A673 (cell line): Measurements from ENCODE around the gene CCSAP. TPM values are rescaled to one million over a fixed set of nuclear protein-coding genes. Genes with fewer than 3 reads are reported as not detected.

Experiments
- BruUV-seq: library from RNA; stranded (reverse); fragments of 400-500 nt; replicated peaks from 2 replicates; lab custom pipeline; 2021; lab: Mats Ljungman, UMichigan
- CTCF ChIA-PET: fragments of 300-600 bp; sonication (Branson Sonifier 250); formaldehyde crosslinking; loops from one replicate; lab custom pipeline; 2022; ENCODE audit warnings: antibody characterized with exemption; lab: Charles Lee
- POLR2A ChIA-PET: fragments of 300-600 bp; sonication (Branson Sonifier 250); formaldehyde crosslinking; loops from one replicate; lab custom pipeline; 2022; ENCODE audit warnings: antibody characterized with exemption; ENCODE audit not compliant: low non-redundant PET; lab: Charles Lee
- DNase-seq: peaks from one replicate; pipeline ENCODE4 v3.0.0-alpha.2; 2015; ENCODE audit warnings: low spot score
- H3K27ac ChIP-seq: fragments of 200-600 bp; sonication (generic); 2 replicates; pipeline ENCODE4 v1.5.1; 2016; ENCODE audit warnings: mixed run types, low read depth, mild to moderate bottlenecking, mixed read lengths, antibody characterized with exemption, low read length; ENCODE audit not compliant: poor library complexity, severe bottlenecking
- H3K27me3 ChIP-seq: fragments of 200-600 bp; sonication (generic); replicated peaks from 2 replicates; pipeline ENCODE4 v1.6.1; 2017; ENCODE audit warnings: mixed run types, low read depth, mild to moderate bottlenecking, mixed read lengths, antibody characterized with exemption, low read length; ENCODE audit not compliant: insufficient read depth, poor library complexity
- H3K36me3 ChIP-seq: fragments of 200-600 bp; sonication (generic); 2 replicates; pipeline ENCODE4 v1.6.1; 2016; ENCODE audit warnings: mixed run types, mild to moderate bottlenecking, mixed read lengths, antibody characterized with exemption, low read length; ENCODE audit not compliant: insufficient read depth, poor library complexity, severe bottlenecking
- H3K4me1 ChIP-seq: fragments of 200-600 bp; sonication (generic); 2 replicates; pipeline ENCODE4 v1.6.1; 2017; ENCODE audit warnings: mixed run types, mild to moderate bottlenecking, mixed read lengths, antibody characterized with exemption, low read length; ENCODE audit not compliant: insufficient read depth, poor library complexity, severe bottlenecking
- H3K4me3 ChIP-seq: fragments of 200-600 bp; sonication (generic); 2 replicates; pipeline ENCODE4 v1.5.1; 2016; ENCODE audit warnings: low read depth, mixed run types, mild to moderate bottlenecking, mixed read lengths, low read length; ENCODE audit not compliant: poor library complexity, severe bottlenecking
- H3K9me3 ChIP-seq: fragments of 200-600 bp; sonication (generic); 2 replicates; pipeline ENCODE4 v1.6.1; 2016; ENCODE audit warnings: mixed run types, low read depth, mild to moderate bottlenecking, mixed read lengths, antibody characterized with exemption, low read length; ENCODE audit not compliant: poor library complexity, severe bottlenecking
- CTCF ChIP-seq: fragments of 300-800, 200-600 bp; sonication (generic); conservative IDR thresholded peaks from 2 replicates; pipeline ENCODE4 v1.5.1; 2017; ENCODE audit warnings: low read depth, mild to moderate bottlenecking, antibody characterized with exemption, low read length, moderate library complexity, mixed read lengths
- EZH2 ChIP-seq: fragments of 200-600 bp; sonication (generic); IDR thresholded peaks from 2 replicates; pipeline ENCODE4 v1.6.1; 2017; ENCODE audit warnings: borderline replicate concordance, low read depth, mild to moderate bottlenecking, mixed read lengths, antibody characterized with exemption, low read length; ENCODE audit not compliant: poor library complexity, severe bottlenecking
- intact Hi-C: fragments of 100-400 bp; cut with micrococcal nuclease; formaldehyde crosslinking; loops from one replicate; pipeline ENCODE4 v1.10.0; 2022; ENCODE audit not compliant: unreplicated experiment
- total RNA-seq: library from RNA; stranded (reverse); gene quantifications from 2 replicates; pipeline ENCODE4 v1.2.3, GENCODE V29; 2021

CCSAP gene
- total RNA-seq, 1 experiment from 2014 or later: 11.7 TPM

DNA sequence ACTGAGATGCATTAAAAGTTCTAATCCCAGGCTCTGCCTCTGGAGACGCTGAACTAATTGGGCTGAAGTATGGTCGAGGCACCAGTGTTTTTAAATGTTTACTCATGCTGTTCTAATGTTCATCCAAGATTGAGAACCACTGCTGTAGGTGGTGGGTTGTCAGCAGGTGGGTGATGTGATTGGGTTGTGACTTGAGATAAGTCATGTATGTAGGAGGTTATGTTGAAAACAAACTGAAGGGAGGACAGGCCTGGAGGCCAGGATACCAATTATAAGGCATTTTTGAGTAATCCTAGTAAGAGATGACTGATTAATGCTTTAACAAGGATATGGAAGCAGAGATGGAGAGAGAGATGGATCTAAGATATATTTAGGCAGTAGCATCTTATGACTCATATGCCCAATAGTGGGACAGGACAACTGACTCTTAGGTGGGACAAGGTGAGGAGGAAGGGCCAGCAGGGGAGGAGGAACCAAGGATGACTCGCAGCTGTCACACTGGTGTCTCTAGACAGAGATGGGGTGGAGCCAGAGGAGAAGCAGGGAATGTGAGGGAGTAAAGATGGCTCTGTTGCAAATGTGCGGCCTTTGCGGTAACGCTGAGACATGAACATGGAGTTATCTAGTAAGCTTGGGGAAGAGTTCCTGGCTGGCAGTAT, 42.6 kb downstream of the CCSAP start:
- POLR2A ChIA-PET: no interaction called here

GRCh38 chr1:229298887-229299503, 43.9 kb downstream of the CCSAP start:
- TF ChIP-seq EZH2: no peak
- no peak for TF ChIP-seq CTCF
- intact Hi-C loops: no loop called here
- ChIA-PET POLR2A (no interaction called here), CTCF (interaction anchor here (0.6 kb wide), 1 partner anchor 40 kb away, joined by 4 read pairs; no protein-coding TSS in a partner anchor)
- H3K4me3 ChIP-seq: no peak overlapping the region
- no peak overlapping the region for H3K27ac ChIP-seq
- no peaks in the 10 kb centered on the region for H3K9me3 ChIP-seq
- no peaks in the 10 kb centered on the region for H3K27me3 ChIP-seq
- no peaks in the 10 kb centered on the region for H3K4me1 ChIP-seq
- peaks cover 2% of the 10 kb centered on the region for H3K36me3 ChIP-seq
- no TSS peak for BruUV-seq
- DNase-seq: no peak

More for the DNA sequence above, 42.6 kb downstream of the CCSAP start:
- peaks cover 3% of the 10 kb centered on the region for H3K4me1 ChIP-seq
- H3K27me3 ChIP-seq: no peaks in the 10 kb centered on the region
- H3K9me3 ChIP-seq: no peaks in the 10 kb centered on the region
- no TSS peak for BruUV-seq
- CTCF ChIA-PET: no interaction called here
- no peak for TF ChIP-seq CTCF
- TF ChIP-seq EZH2: no peak
- H3K36me3 ChIP-seq: peaks cover 2% of the 10 kb centered on the region
- no peak overlapping the region for H3K4me3 ChIP-seq
- DNase-seq: no peak
- intact Hi-C loops: no loop called here
- H3K27ac ChIP-seq: no peak overlapping the region

DNA sequence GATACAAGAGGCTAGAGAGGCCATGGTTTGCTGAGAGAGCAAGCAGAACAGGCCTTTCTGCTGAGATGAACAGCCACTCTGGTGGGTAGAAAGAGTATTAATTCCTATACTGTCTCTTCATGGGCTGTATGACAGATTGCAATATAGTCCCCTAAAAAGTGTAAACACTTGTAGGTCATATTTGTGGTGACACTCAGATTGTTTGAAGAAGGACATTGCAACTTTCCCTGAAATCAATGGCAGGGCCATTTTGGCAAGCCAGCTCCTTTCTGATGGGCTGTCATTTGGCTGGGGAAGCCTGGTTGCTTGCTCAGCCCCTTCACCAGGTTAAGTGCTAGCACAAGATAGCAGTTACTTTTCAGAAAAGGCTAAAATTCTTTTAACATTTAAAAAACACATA, 44.4 kb downstream of the CCSAP start:
- Histone ChIP-seq H3K27me3 (no peaks in the 10 kb centered on the region), H3K27ac (no peak overlapping the region), H3K4me1 (no peaks in the 10 kb centered on the region), H3K4me3 (no peak overlapping the region), H3K36me3 (peaks cover 2% of the 10 kb centered on the region), H3K9me3 (no peaks in the 10 kb centered on the region)
- DNase-seq: no peak
- ChIA-PET POLR2A (no interaction called here), CTCF (no interaction called here)
- intact Hi-C loops: no loop called here
- no TSS peak for BruUV-seq
- no peak for TF ChIP-seq CTCF
- TF ChIP-seq EZH2: no peak
